ENCODE measurements around the gene RCBTB2.

RCBTB2 gene

DNA sequence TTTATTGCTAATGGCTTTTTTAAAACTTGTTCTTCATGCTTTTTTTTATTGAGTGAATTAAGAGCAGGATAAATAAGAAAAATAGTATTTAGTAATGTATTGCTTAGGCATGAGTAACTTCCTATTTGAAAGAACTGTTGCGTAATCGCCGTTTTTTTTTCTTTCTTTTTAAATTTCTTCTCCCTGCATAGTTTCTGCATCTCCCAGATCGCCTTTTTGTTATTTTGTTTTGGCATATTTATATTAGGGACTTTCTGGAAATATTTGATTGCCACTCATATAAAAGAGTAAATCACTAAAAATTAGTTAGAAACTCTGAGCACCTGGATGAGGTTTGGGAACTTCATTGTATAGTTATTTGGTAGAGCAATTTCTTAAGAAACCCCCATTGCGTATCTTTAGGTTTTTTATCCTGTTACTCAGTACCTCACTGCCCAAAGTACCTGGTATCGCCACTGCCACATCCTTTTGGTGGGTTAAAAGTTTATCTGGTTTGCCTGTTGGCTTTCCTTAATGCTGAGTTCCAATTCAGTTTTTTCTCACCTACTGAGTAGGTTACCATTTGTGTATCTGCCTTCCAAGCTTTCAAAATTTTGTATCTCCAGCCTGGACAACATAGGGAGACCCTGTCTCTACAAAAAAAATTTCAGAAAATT lies 83.8 kb downstream of the RCBTB2 start:
- Histone ChIP-seq H3K36me3 (ENCODE audit: insufficient read depth, low read length) (no peaks in the 10 kb centered on the region), H3K9me3 (ENCODE audit: control insufficient read depth, insufficient read depth, low read length) (no peaks in the 10 kb centered on the region; the same call in 1 of the 2 replicates), H3K9ac (ENCODE audit: low read depth, low read length) (no peak overlapping the region), H3K4me1 (ENCODE audit: insufficient read depth, low read length) (peaks cover 3% of the 10 kb centered on the region; the same call in 1 of the 2 replicates)

GRCh38 chr13:48448285-48448958 lies 84.5 kb downstream of the RCBTB2 start:
- no peaks in the 10 kb centered on the region for H3K36me3 ChIP-seq (ENCODE audit: insufficient read depth, low read length)

GRCh38 chr13:48446464-48446863 lies 86.4 kb downstream of the RCBTB2 start:
- Histone ChIP-seq H3K9me3 (ENCODE audit: control insufficient read depth, insufficient read depth, low read length) (no peaks in the 10 kb centered on the region; the same call in 1 of the 2 replicates), H3K9ac (ENCODE audit: low read depth, low read length) (no peak overlapping the region), H3K4me1 (ENCODE audit: insufficient read depth, low read length) (peaks cover 3% of the 10 kb centered on the region; the same call in 1 of the 2 replicates), H3K36me3 (ENCODE audit: insufficient read depth, low read length) (no peaks in the 10 kb centered on the region)

More at GRCh38 chr13:48448285-48448958, 84.5 kb downstream of the RCBTB2 start:
- Histone ChIP-seq H3K4me1 (ENCODE audit: insufficient read depth, low read length) (peaks cover 3% of the 10 kb centered on the region; the same call in 1 of the 2 replicates), H3K9me3 (ENCODE audit: control insufficient read depth, insufficient read depth, low read length) (no peaks in the 10 kb centered on the region; the same call in 1 of the 2 replicates), H3K9ac (ENCODE audit: low read depth, low read length) (no peak overlapping the region)

DNA sequence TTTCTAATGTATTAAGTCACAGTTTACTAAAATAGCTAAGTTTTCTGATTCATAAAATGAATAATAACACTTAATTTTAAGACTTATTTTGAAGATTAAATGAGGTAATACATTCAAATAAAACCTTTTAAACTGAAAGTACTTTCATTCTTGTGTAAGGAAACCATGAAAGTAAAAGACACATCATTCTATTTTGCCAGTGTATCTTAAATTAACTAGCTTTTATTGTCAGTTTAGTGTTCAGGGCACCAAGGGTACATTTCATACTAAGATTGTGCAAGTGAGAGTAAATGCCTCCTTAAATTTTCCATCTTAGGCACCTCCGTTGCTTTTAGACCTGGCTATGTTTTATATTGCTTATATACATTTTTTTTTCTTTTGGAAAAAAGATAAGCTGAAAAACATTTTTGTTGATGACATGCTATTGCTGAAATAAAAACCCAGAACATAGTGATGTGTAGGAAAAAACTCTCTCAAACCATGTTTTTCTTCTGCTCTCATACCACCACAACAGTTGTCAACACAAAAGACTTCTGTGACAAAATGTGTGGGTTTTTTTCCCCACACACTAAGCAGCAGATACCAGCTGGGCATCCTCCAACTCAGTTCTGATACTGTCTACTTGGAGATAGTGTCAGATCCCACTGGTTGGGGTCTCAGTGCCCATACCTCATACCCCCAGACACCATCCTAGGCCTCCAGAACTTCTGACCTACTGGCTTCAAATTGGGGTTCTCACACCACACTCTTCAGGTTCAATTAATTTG lies 89.3 kb downstream of the RCBTB2 start:
- Histone ChIP-seq H3K36me3 (ENCODE audit: insufficient read depth, low read length) (no peaks in the 10 kb centered on the region), H3K9me3 (ENCODE audit: control insufficient read depth, insufficient read depth, low read length) (no peaks in the 10 kb centered on the region), H3K9ac (ENCODE audit: low read depth, low read length) (no peak overlapping the region), H3K4me1 (ENCODE audit: insufficient read depth, low read length) (peaks cover 3% of the 10 kb centered on the region; the same call in 1 of the 2 replicates)

Measured in ES-I3 (cell line).